Endothelial cell of umbilical vein (primary cell): ENCODE results near the gene SEPTIN10.

ENCODE experiments used
- CTCF ChIP-seq, 2 donors: IDR thresholded peaks; 1 replicate in 1 of 2; 2 replicates in 1 of 2; pipeline ENCODE4 v1.5.1; 2011; ENCODE audit warnings: low read length in 2 of 2, mild to moderate bottlenecking in 2 of 2, moderate library complexity in 2 of 2, control low read depth in 1 of 2, inconsistent platforms in 1 of 2, low read depth in 1 of 2; ENCODE audit not compliant: insufficient read depth in 1 of 2; ENCODE audit errors: extremely low read depth in 1 of 2
- GATA2 ChIP-seq: IDR thresholded peaks from 2 replicates; pipeline ENCODE4 v1.7.0; 2011; ENCODE audit warnings: low read depth, mild to moderate bottlenecking, moderate library complexity, mixed read lengths, low read length; ENCODE audit not compliant: insufficient read length, insufficient read depth
- POLR2A ChIP-seq: IDR thresholded peaks from 2 replicates; pipeline ENCODE4 v1.6.1; 2012; ENCODE audit warnings: low read depth, mild to moderate bottlenecking, control low read depth, low read length

- no peak for TF ChIP-seq CTCF (IDR thresholded peaks at IDR 0.05; ENCODE audit: extremely low read depth in 1 of 2, insufficient read depth in 1 of 2, low read depth in 1 of 2, low read length in 2 of 2)
- no peak for TF ChIP-seq POLR2A
- no peak for TF ChIP-seq GATA2
These were observed 81.1 kb downstream of the SEPTIN10 start for GRCh38 chr2:109532728-109533076.
